ENCODE measurements around the gene ABHD1.
"Not testable (repeated sequence)": the region's sequence is repeated elsewhere in the genome, so short reads cannot be mapped to it uniquely, and the experiment has no call there.

Gene ABHD1

DNA sequence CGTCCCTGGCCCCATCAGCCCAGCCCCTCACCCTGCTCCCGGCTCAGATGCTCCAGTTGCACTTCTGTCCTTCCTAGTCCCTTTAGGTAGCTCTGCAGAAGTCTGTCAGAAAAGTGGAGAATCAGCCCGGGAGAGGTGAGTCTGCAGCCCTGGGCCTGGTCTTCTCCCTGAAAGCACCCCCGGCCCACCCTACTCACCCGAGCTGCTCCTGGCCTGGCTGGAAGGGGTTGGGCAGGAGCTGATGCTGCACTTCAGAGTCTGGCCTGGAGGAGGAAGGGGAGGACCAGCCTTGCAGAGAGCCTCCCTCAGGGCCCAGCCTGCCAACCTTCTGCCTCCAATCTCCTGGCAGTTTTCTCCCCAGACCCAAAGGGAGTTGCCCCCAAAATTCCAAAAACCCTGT is 21.3 kb upstream of the ABHD1 start:
- Histone ChIP-seq H3K9me2 (replicated peaks; ENCODE audit: low read depth, low read length) (no peaks in the 10 kb centered on the region), H3K4me3 (ENCODE audit: low read length, poor library complexity, severe bottlenecking) (no peak overlapping the region), H3K36me3 (ENCODE audit: insufficient read depth, low read length) (no peaks in the 10 kb centered on the region), H3K79me2 (ENCODE audit: insufficient read depth, low read length) (no peaks in the 10 kb centered on the region), H3F3A (ENCODE audit: low read depth) (no peaks in the 10 kb centered on the region), H3K4me2 (ENCODE audit: low read depth, low read length, poor library complexity, severe bottlenecking) (no peak overlapping the region), H4K20me1 (ENCODE audit: insufficient read depth, low read length, poor library complexity, severe bottlenecking) (no peaks in the 10 kb centered on the region), H2AFZ (ENCODE audit: low read length) (no peak overlapping the region), H3K4me1 (ENCODE audit: insufficient read depth, low read length, poor library complexity, severe bottlenecking) (no peaks in the 10 kb centered on the region), H3K9me3 (ENCODE audit: insufficient read depth, low read depth, low read length) (no peaks in the 10 kb centered on the region), H3K27me3 (ENCODE audit: insufficient read depth, low read length, poor library complexity, severe bottlenecking) (no peaks in the 10 kb centered on the region), H3K9ac (ENCODE audit: low read depth, low read length, poor library complexity, severe bottlenecking) (no peak overlapping the region)
- no peak for TF ChIP-seq EZH2phosphoT487 (IDR thresholded peaks at IDR 0.05; ENCODE audit: borderline replicate concordance)
- TF ChIP-seq, protein P1, sequence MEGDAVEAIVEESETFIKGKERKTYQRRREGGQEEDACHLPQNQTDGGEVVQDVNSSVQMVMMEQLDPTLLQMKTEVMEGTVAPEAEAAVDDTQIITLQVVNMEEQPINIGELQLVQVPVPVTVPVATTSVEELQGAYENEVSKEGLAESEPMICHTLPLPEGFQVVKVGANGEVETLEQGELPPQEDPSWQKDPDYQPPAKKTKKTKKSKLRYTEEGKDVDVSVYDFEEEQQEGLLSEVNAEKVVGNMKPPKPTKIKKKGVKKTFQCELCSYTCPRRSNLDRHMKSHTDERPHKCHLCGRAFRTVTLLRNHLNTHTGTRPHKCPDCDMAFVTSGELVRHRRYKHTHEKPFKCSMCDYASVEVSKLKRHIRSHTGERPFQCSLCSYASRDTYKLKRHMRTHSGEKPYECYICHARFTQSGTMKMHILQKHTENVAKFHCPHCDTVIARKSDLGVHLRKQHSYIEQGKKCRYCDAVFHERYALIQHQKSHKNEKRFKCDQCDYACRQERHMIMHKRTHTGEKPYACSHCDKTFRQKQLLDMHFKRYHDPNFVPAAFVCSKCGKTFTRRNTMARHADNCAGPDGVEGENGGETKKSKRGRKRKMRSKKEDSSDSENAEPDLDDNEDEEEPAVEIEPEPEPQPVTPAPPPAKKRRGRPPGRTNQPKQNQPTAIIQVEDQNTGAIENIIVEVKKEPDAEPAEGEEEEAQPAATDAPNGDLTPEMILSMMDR (conservative IDR thresholded peaks at IDR 0.05; ENCODE audit: low read length) = no peak

DNA sequence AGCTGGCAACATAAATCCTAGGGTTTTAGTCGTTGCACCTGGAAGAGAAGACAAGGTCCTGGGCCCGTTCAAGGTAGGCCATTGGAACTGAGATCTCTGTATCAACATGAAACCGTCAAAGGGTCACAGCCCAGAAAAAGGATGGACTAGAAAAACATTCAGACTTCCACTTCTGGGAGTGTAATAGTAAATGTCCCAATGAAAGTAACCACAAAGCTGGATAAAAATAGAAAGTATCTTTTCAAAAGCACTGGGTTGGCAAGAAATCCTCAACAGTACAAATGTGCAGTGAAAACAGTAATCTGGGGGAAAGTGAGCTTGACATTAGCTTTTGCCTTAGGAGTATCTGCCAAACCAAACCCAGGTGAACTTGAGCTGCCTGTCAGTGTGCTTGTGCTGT is 17.6 kb upstream of the ABHD1 start:
- H3K9me2 ChIP-seq (replicated peaks; ENCODE audit: low read depth, low read length) = no peaks in the 10 kb centered on the region
- no peaks in the 10 kb centered on the region for H4K20me1 ChIP-seq (ENCODE audit: insufficient read depth, low read length, poor library complexity, severe bottlenecking)
- no peaks in the 10 kb centered on the region for H3K9me3 ChIP-seq (ENCODE audit: insufficient read depth, low read depth, low read length)
- no peak overlapping the region for H3K4me2 ChIP-seq (ENCODE audit: low read depth, low read length, poor library complexity, severe bottlenecking)
- no peak overlapping the region for H2AFZ ChIP-seq (ENCODE audit: low read length)
- H3K9ac ChIP-seq (ENCODE audit: low read depth, low read length, poor library complexity, severe bottlenecking) = no peak overlapping the region
- H3F3A ChIP-seq (ENCODE audit: low read depth) = no peaks in the 10 kb centered on the region
- H3K36me3 ChIP-seq (ENCODE audit: insufficient read depth, low read length) = no peaks in the 10 kb centered on the region
- no peak overlapping the region for H3K4me3 ChIP-seq (ENCODE audit: low read length, poor library complexity, severe bottlenecking)
- H3K79me2 ChIP-seq (ENCODE audit: insufficient read depth, low read length) = no peaks in the 10 kb centered on the region
- H3K27me3 ChIP-seq (ENCODE audit: insufficient read depth, low read length, poor library complexity, severe bottlenecking) = no peaks in the 10 kb centered on the region
- no peak for TF ChIP-seq EZH2phosphoT487 (IDR thresholded peaks at IDR 0.05; ENCODE audit: borderline replicate concordance)
- TF ChIP-seq, protein P1 (conservative IDR thresholded peaks at IDR 0.05; ENCODE audit: low read length) = no peak
- H3K4me1 ChIP-seq (ENCODE audit: insufficient read depth, low read length, poor library complexity, severe bottlenecking) = no peaks in the 10 kb centered on the region

DNA sequence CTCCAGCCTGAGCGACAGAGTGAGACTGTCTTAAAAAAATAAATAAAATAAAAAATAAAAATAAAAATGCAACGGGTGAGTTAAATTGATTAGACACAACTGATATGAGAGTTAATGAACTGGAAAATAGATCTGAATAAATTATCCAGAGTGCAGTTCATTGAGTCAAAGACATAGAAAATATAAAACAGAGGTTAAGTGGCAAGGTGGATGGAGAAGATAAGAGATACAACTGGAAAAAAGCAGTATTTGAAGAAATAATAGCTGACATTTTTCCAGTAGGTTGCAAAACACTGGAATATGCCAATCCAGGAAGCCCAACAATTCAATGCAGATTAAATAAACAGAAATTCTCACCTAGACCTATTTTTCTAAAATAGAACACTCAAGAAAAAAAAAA is 15.4 kb upstream of the ABHD1 start:
- Histone ChIP-seq H4K20me1 (ENCODE audit: insufficient read depth, low read length, poor library complexity, severe bottlenecking) (no peaks in the 10 kb centered on the region), H2AFZ (ENCODE audit: low read length) (no peak overlapping the region), H3K9me2 (replicated peaks; ENCODE audit: low read depth, low read length) (no peaks in the 10 kb centered on the region), H3K4me1 (ENCODE audit: insufficient read depth, low read length, poor library complexity, severe bottlenecking) (no peaks in the 10 kb centered on the region), H3K27me3 (ENCODE audit: insufficient read depth, low read length, poor library complexity, severe bottlenecking) (no peaks in the 10 kb centered on the region), H3K4me2 (ENCODE audit: low read depth, low read length, poor library complexity, severe bottlenecking) (no peak overlapping the region), H3F3A (ENCODE audit: low read depth) (no peaks in the 10 kb centered on the region; the same call in 1 of the 2 replicates), H3K9ac (ENCODE audit: low read depth, low read length, poor library complexity, severe bottlenecking) (no peak overlapping the region), H3K36me3 (ENCODE audit: insufficient read depth, low read length) (no peaks in the 10 kb centered on the region), H3K4me3 (ENCODE audit: low read length, poor library complexity, severe bottlenecking) (no peak overlapping the region), H3K9me3 (ENCODE audit: insufficient read depth, low read depth, low read length) (no peaks in the 10 kb centered on the region), H3K79me2 (ENCODE audit: insufficient read depth, low read length) (no peaks in the 10 kb centered on the region)
- no peak for TF ChIP-seq EZH2phosphoT487 (IDR thresholded peaks at IDR 0.05; ENCODE audit: borderline replicate concordance)

DNA sequence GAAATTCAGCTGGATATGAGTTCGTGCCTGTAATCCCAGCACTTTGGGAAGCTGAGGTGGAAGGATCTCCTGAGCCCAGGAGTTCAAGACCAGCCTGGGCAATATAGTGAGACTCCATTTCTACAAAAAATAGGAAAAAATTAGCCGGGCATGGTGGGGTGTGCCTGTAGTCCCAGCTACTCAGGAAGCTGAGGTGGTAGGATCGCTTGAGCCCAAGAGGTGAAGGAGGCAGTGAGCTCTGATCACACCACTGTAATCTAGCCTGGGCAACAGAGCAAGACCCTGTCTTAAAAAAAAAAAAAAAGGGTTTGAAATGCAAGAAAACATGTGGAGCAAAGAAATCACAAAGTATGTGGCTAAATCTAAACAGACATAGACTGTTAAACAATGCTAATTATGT is 14.5 kb upstream of the ABHD1 start:
- Histone ChIP-seq H3F3A (ENCODE audit: low read depth) (no peaks in the 10 kb centered on the region; the same call in 1 of the 2 replicates), H3K27me3 (ENCODE audit: insufficient read depth, low read length, poor library complexity, severe bottlenecking) (no peaks in the 10 kb centered on the region), H3K79me2 (ENCODE audit: insufficient read depth, low read length) (no peaks in the 10 kb centered on the region), H2AFZ (ENCODE audit: low read length) (no peak overlapping the region), H3K4me2 (ENCODE audit: low read depth, low read length, poor library complexity, severe bottlenecking) (no peak overlapping the region), H4K20me1 (ENCODE audit: insufficient read depth, low read length, poor library complexity, severe bottlenecking) (no peaks in the 10 kb centered on the region), H3K4me1 (ENCODE audit: insufficient read depth, low read length, poor library complexity, severe bottlenecking) (no peaks in the 10 kb centered on the region), H3K9me2 (replicated peaks; ENCODE audit: low read depth, low read length) (no peaks in the 10 kb centered on the region), H3K9ac (ENCODE audit: low read depth, low read length, poor library complexity, severe bottlenecking) (no peak overlapping the region), H3K4me3 (ENCODE audit: low read length, poor library complexity, severe bottlenecking) (no peak overlapping the region), H3K9me3 (ENCODE audit: insufficient read depth, low read depth, low read length) (no peaks in the 10 kb centered on the region), H3K36me3 (ENCODE audit: insufficient read depth, low read length) (no peaks in the 10 kb centered on the region)
- TF ChIP-seq, protein P1 (conservative IDR thresholded peaks at IDR 0.05; ENCODE audit: low read length) = no peak
- TF ChIP-seq EZH2phosphoT487 (IDR thresholded peaks at IDR 0.05; ENCODE audit: borderline replicate concordance) = no peak

DNA sequence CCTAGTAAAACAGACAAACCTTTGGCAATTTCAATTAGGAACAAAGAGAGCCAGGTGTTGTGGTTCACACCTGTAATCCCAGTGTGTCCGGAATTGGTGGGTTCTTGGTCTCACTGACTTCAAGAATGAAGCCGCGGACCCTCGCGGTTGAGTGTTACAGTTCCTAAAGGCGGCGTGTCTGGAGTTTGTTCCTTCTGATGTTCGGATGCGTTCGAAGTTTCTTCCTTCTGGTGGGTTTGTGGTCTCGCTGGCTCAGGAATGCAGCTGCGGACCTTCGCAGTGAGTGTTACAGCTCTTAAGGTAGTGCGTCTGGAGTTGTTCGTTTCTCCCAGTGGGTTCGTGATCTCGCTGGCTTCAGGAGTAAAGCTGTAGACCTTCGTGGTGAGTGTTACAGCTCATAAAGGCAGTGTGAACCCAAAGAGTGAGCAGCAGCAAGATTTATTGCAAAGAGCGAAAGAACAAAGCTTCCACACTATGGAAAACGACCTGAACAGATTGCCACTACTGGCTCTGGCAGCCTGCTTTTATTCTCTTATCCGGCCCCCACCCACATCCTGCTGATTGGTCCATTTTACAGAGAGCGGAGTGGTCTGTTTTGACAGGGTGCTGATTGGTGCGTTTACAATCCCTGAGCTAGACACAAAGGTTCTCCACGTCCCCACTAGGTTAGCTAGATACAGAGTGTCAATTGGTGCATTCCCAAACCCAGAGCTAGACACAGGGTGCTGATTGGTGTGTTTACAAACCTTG is 12.8 kb upstream of the ABHD1 start:
- Histone ChIP-seq H3K4me3 (ENCODE audit: low read length, poor library complexity, severe bottlenecking) (peak overlapping the region; percentile 40), H3K4me2 (ENCODE audit: low read depth, low read length, poor library complexity, severe bottlenecking) (peak overlapping the region; percentile 53), H2AFZ (ENCODE audit: low read length) (peak overlapping the region; percentile 77)
- H3K9ac ChIP-seq (ENCODE audit: low read depth, low read length, poor library complexity, severe bottlenecking); H3K79me2 ChIP-seq (ENCODE audit: insufficient read depth, low read length); H3F3A ChIP-seq (ENCODE audit: low read depth); H4K20me1 ChIP-seq (ENCODE audit: insufficient read depth, low read length, poor library complexity, severe bottlenecking); H3K27me3 ChIP-seq (ENCODE audit: insufficient read depth, low read length, poor library complexity, severe bottlenecking); H3K4me1 ChIP-seq (ENCODE audit: insufficient read depth, low read length, poor library complexity, severe bottlenecking); H3K9me3 ChIP-seq (ENCODE audit: insufficient read depth, low read depth, low read length); H3K9me2 ChIP-seq (replicated peaks; ENCODE audit: low read depth, low read length); H3K36me3 ChIP-seq (ENCODE audit: insufficient read depth, low read length): not testable (repeated sequence)

All from Loucy (cell line).